GM12878 (cell line): ENCODE measurements around the gene ANKRD44. TPM values are rescaled to one million over a fixed set of nuclear protein-coding genes. Genes with fewer than 3 reads are reported as not detected.
"Not testable (repeated sequence)": the region's sequence is repeated elsewhere in the genome, so short reads cannot be mapped to it uniquely, and the experiment has no call there.

Source experiments
- ATAC-seq: fragments of 200-7000 bp; cut with Tn5 transposase; 3 replicates; pipeline ENCODE4 v1.9.1; 2020; ENCODE audit warnings: mild to moderate bottlenecking, moderate library complexity
- BruUV-seq: library from RNA; stranded (reverse); fragments of 400-500 nt; replicated peaks from 2 replicates; lab custom pipeline; 2021; lab: Mats Ljungman, UMichigan
- CTCF ChIA-PET: fragments of 300-600 bp; sonication (Branson Sonifier 250); formaldehyde crosslinking; extraction: SDS; loops from one replicate; lab custom pipeline; 2021; ENCODE audit warnings: inconsistent platforms; lab: Yijun Ruan, JAX
- POLR2A ChIA-PET: fragments of 350-600 bp; formaldehyde crosslinking; extraction: SDS; loops from one replicate; lab custom pipeline; 2021; ENCODE audit warnings: inconsistent platforms; lab: Charles Lee
- RAD21 ChIA-PET: fragments of 300-600 bp; sonication (Branson Sonifier 250); formaldehyde crosslinking; loops from one replicate; lab custom pipeline; 2023; ENCODE audit warnings: antibody characterized with exemption; ENCODE audit not compliant: unreplicated experiment; lab: Charles Lee
- SMC1A ChIA-PET: fragments of 300-600 bp; sonication (Branson Sonifier 250); formaldehyde crosslinking; loops from one replicate; lab custom pipeline; 2023; ENCODE audit not compliant: unreplicated experiment, uncharacterized antibody; lab: Charles Lee
- DNase-seq: peaks from one replicate; pipeline ENCODE4 v3.0.0-alpha.2; 2011; ENCODE audit warnings: low read depth, low spot score
- FAIRE-seq: peaks from 3 replicates; lab custom pipeline; 2011; peaks lifted over from hg19 to GRCh38; lab: Jason Lieb, UNC
- H2AFZ ChIP-seq: 2 replicates; pipeline ENCODE4 v1.6.0; 2011; ENCODE audit warnings: low read depth, low read length, control low read depth; ENCODE audit not compliant: control insufficient read depth
- H3K27ac ChIP-seq: 2 replicates; pipeline ENCODE4 v1.5.1; 2011; ENCODE audit warnings: control low read depth; ENCODE audit not compliant: control insufficient read depth, insufficient read depth
- H3K27me3 ChIP-seq, 2 experiments: replicated peaks in 1 of 2; 2 replicates each; pipeline versions ENCODE4 v1.6.0 to v1.6.1; 2011; ENCODE audit warnings: low read length in 1 of 2; ENCODE audit not compliant: control insufficient read depth in 2 of 2, insufficient read depth in 2 of 2
- H3K36me3 ChIP-seq, 2 experiments: 2 replicates each; pipeline ENCODE4 v1.5.1; 2011; ENCODE audit warnings: low read length in 1 of 2; ENCODE audit not compliant: control insufficient read depth in 2 of 2, insufficient read depth in 2 of 2
- H3K4me1 ChIP-seq: 2 replicates; pipeline ENCODE4 v1.6.1; 2011; ENCODE audit warnings: mild to moderate bottlenecking, low read length, moderate library complexity, mixed read lengths; ENCODE audit not compliant: control insufficient read depth, insufficient read depth
- H3K4me2 ChIP-seq: 2 replicates; pipeline ENCODE4 v1.6.0; 2011; ENCODE audit warnings: control low read depth; ENCODE audit not compliant: control insufficient read depth, insufficient read depth
- H3K4me3 ChIP-seq: fragments of 200-600 bp; sonication (generic); 2 replicates; pipeline ENCODE4 v1.5.1; 2016
- H3K79me2 ChIP-seq: 2 replicates; pipeline ENCODE4 v1.6.0; 2011; ENCODE audit warnings: low read length; ENCODE audit not compliant: control insufficient read depth, insufficient read depth
- H3K9ac ChIP-seq: 2 replicates; pipeline ENCODE4 v1.8.0; 2011; ENCODE audit warnings: low read length, control low read depth, mixed read lengths; ENCODE audit not compliant: control insufficient read depth, insufficient read depth
- H3K9me3 ChIP-seq: replicated peaks from 3 replicates; pipeline ENCODE4 v1.5.1; 2011; ENCODE audit warnings: mild to moderate bottlenecking, low read length; ENCODE audit not compliant: control insufficient read depth, insufficient read depth
- H4K20me1 ChIP-seq: 2 replicates; pipeline ENCODE4 v1.6.0; 2011; ENCODE audit not compliant: control insufficient read depth, insufficient read depth
- ZNF217 ChIP-seq: fragments of 450-650 bp; IDR thresholded peaks from 2 replicates; pipeline ENCODE4 v1.6.1; 2017; ENCODE audit warnings: antibody characterized with exemption, mild to moderate bottlenecking
- WGBS: methylation state at CpG from one replicate; pipeline ENCODE4 v1.1.6; 2016; ENCODE audit warnings: low lambda C conversion rate; ENCODE audit not compliant: insufficient replicate concordance, insufficient coverage; ENCODE audit errors: missing lambda C conversion rate; 5-methylcytosine and 5-hydroxymethylcytosine counted together
- in situ Hi-C: fragments of 300-500 bp; cut with MboI; formaldehyde crosslinking; loops from 9 replicates; pipeline ENCODE4 v1.14.3; 2018; ENCODE audit warnings: mixed read lengths
- intact Hi-C: fragments of 100-400 bp; cut with micrococcal nuclease; formaldehyde crosslinking; loops from one replicate; pipeline ENCODE4 v1.14.2; 2022; ENCODE audit not compliant: unreplicated experiment
- polyA plus RNA-seq, 11 experiments: library from polyadenylated mRNA; depleted of rRNA in 4 of 11; unstranded in 6 of 11; stranded (reverse) in 5 of 11; fragments of >200 nt; fragmentation: Nextera tagmentation in 4 of 11; fragmentation: Illumina TruSeq in 1 of 11; extraction: Ambion mirVana in 4 of 11; extraction: Trizol in 1 of 11; gene quantifications; 1 replicate in 1 of 11; 2 replicates in 10 of 11; pipeline versions ENCODE4 v1.2.1 to v1.2.3, GENCODE V29; 2011 to 2016; ENCODE audit warnings: inconsistent platforms in 2 of 11, missing spikeins in 2 of 11, low read depth in 1 of 11
- total RNA-seq, 4 experiments: library from RNA; depleted of rRNA in 3 of 4; stranded (reverse); fragments of >200 nt in 3 of 4; fragmentation: Illumina TruSeq in 1 of 4; extraction: Trizol in 1 of 4; gene quantifications; 2 replicates each; pipeline versions ENCODE4 v1.2.1 to v1.2.3, GENCODE V29; 2013 to 2021
- TF ChIP-seq, protein P1 (sequence below): IDR thresholded peaks from 2 replicates; pipeline ENCODE4 v1.6.1; 2012; ENCODE audit warnings: low read length, inconsistent platforms

ANKRD44 gene
- total and polyA plus RNA-seq, 10 of the 15 experiments (the other 5 are each of a cell fraction or from before 2014, with no cell fraction given): 19.1 to 99.1 (median 59.6) TPM

DNA sequence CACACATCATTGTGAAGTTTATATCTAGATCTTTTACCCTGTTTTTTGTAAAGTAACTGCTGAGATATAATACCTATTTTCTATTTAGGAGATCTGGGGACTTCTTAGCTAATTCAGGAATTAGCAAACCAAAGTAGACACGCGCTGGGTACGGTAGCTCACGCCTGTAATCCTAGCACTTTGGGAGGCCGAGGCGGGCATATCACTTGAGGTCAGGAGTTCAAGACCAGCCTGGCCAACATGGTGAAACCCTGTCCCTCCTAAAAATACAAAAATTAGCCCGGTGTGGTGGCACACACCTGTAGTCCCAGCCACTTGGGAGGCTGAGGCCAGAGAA lies 23.0 kb downstream of the ANKRD44 start:
- H3K9me3 ChIP-seq, H3K27me3 ChIP-seq, in situ Hi-C loops, BruUV-seq, H3K4me3 ChIP-seq, intact Hi-C loops, H2AFZ ChIP-seq, DNase-seq: not testable (repeated sequence)
- SMC1A ChIA-PET: interaction anchor here (0.6 to 5.0 kb wide), 10 partner anchors 10 to 78 kb away, joined by 3 to 37 read pairs (median 6); no protein-coding TSS in a partner anchor
- ATAC-seq: peak; percentile 19
- RAD21 ChIA-PET: interaction anchor here (1.0 to 2.4 kb wide), 12 partner anchors 9 to 174 kb away, joined by 3 to 11 read pairs (median 4); no protein-coding TSS in a partner anchor
- Histone ChIP-seq H3K4me2 (peak overlapping the region; percentile 66), H3K79me2 (peaks cover 96% of the 10 kb centered on the region), H3K9ac (peak overlapping the region; percentile 16; the same call in 1 of the 2 replicates), H3K4me1 (peaks cover 30% of the 10 kb centered on the region)
- CTCF ChIA-PET: interaction anchor here (0.7 to 1.0 kb wide), 2 partner anchors 17 to 70 kb away, joined by 3 read pairs; no protein-coding TSS in a partner anchor
- TF ChIP-seq ZNF217: peak; percentile 27; the same call in 1 of the 2 replicates
- TF ChIP-seq, protein P1, sequence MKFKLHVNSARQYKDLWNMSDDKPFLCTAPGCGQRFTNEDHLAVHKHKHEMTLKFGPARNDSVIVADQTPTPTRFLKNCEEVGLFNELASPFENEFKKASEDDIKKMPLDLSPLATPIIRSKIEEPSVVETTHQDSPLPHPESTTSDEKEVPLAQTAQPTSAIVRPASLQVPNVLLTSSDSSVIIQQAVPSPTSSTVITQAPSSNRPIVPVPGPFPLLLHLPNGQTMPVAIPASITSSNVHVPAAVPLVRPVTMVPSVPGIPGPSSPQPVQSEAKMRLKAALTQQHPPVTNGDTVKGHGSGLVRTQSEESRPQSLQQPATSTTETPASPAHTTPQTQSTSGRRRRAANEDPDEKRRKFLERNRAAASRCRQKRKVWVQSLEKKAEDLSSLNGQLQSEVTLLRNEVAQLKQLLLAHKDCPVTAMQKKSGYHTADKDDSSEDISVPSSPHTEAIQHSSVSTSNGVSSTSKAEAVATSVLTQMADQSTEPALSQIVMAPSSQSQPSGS: 0 out of 2 replicates have a peak, but pooled peaks have one; percentile 8
- TF ChIP-seq, all 136 proteins: peak for 2; not testable (repeated sequence) for 134
- FAIRE-seq, H4K20me1 ChIP-seq, H3K36me3 ChIP-seq: not testable (repeated sequence)
- POLR2A ChIA-PET: interaction anchor here (0.6 to 2.2 kb wide), 10 partner anchors 8 to 74 kb away, joined by 3 to 8 read pairs (median 3); no protein-coding TSS in a partner anchor
- H3K27ac ChIP-seq: peak overlapping the region; percentile 71
- 14% methylated on average over 7 of the region's 7 CpGs for WGBS
